ENCODE results near the gene SYNGAP1.
A peak's percentile ranks its signal among the peaks of the same experiment; 100 is the strongest.

DNA sequence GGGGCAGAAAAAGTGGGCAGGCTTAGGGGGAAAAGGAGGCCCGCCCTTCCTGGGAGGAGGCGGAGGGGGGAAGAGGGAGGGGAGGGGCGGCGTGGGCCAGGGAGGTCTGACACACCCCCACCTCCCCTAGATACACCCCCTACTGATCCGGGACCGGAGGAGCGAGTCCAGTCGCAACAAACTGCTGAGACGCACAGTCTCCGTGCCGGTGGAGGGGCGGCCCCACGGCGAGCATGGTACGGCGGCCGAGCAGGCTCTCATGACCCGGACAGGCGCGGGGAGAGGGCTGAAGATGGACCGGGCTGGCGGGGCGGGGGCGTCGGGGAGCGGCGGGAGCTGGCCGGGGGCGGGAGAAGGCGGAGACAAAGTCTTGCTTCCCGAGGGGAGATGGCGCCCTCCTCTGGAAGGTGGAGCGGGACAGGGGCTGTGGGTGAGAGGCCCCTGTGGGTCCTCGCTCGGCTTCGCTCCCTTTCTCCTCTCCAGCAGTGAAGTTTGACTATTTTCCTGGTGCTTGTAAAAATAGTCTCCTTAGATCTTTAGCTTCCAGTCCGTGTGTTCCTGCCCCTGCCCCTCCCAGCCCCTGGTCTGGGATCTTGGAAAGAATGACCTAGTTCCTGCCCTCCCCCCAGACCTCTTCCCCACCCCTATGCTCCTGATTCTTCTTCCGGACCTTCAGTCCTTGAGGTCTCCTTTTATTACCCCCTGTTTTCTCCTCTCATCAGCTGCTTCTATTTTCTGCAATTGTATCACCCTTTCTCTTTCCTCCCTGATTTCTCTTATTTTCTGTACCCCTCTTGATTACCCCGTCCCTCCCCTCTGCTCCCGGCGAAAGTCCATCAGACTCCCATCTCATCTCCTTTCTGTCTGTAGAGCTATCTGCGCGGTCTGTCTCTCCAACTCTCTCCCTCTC lies 6.1 kb downstream of the SYNGAP1 start:
- TF ChIP-seq, protein P1, sequence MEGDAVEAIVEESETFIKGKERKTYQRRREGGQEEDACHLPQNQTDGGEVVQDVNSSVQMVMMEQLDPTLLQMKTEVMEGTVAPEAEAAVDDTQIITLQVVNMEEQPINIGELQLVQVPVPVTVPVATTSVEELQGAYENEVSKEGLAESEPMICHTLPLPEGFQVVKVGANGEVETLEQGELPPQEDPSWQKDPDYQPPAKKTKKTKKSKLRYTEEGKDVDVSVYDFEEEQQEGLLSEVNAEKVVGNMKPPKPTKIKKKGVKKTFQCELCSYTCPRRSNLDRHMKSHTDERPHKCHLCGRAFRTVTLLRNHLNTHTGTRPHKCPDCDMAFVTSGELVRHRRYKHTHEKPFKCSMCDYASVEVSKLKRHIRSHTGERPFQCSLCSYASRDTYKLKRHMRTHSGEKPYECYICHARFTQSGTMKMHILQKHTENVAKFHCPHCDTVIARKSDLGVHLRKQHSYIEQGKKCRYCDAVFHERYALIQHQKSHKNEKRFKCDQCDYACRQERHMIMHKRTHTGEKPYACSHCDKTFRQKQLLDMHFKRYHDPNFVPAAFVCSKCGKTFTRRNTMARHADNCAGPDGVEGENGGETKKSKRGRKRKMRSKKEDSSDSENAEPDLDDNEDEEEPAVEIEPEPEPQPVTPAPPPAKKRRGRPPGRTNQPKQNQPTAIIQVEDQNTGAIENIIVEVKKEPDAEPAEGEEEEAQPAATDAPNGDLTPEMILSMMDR (IDR thresholded peaks at IDR 0.05; ENCODE audit: insufficient read depth, low read depth, low read length), result peak; percentile 31
- no peak for TF ChIP-seq EZH2 (IDR thresholded peaks at IDR 0.05; ENCODE audit: insufficient read depth, low read length)
